GM18507 (cell line): Measurements from ENCODE around the gene PARM1.

Source experiments
- DNase-seq: peaks from one replicate; pipeline ENCODE4 v3.0.0; 2011; ENCODE audit warnings: low read depth; ENCODE audit not compliant: insufficient read length; ENCODE audit errors: extremely low spot score
- FAIRE-seq: peaks from 2 replicates; lab custom pipeline; 2011; peaks lifted over from hg19 to GRCh38; lab: Jason Lieb, UNC

The PARM1 gene

DNA sequence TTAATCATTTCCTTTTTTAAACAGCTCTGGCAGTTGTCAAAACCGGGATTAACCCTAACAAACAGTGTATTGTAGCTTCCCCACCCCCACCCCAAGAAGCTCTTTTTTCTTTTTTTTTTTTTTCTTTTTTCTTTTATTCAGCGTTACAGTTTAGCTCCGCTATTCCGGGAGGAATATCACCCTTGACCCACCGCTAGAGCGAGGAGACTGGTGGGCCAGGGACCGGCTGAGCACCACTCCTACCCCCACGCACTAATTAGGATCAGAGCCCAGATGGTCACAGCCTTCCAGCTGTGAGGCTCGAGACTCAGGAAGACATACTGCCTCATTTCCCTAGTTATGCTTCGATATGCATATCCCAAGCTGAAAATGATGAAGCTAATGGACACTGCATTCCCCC lies 2.0 kb downstream of the PARM1 start:
- DNase-seq, result no peak
- no peak for FAIRE-seq

DNA sequence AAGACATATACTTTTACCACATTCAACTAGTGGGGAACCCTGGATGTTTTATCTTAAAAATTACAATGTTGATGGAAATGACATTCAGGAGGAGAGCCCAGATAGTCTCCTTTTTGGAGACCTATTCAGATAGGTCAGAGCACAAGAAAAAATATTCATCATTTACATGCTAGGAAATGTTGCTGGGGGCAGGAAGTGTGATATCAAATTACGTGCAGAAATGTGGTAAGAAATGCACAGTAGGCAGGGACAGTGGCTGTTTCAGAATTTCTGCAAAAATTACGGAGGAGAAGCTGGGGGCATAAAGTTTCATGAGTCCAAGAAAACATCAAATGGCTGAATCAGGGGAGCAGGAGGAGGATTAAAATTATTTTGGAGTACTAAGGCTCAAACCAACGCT lies 8.2 kb downstream of the PARM1 start:
- no peak for FAIRE-seq
- DNase-seq, result no peak

DNA sequence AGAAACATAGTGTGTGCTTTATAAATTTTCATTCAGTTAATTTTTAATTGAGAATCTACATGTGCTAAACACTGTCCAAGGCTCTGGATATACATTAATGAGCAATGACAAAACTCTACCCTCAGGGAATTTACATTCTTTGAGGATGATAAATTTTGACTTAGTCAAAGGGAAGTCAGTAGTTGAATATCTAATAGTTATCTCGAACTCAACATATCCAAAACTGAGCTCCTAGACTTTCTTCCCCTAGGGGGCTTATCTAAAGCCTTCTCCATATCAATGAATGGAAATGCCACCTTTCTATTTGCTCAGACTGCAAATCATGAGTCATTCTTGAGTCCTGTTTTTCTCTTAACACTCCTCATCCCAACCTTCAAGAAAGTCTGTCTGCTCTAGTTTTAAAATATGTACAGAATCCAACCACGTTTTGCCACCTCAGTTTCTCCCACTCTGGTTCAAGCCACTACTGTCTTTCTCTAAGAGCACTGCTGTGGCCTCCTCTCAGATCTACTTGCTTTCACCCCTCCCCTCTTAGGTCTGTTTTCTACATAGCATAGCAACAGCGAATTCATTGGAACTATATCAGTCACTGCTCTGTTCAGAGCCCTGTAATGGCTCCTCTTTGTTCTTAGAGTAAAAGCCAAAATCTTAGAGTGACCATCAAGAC lies 9.5 kb downstream of the PARM1 start:
- no peak for FAIRE-seq
- DNase-seq, result no peak

DNA sequence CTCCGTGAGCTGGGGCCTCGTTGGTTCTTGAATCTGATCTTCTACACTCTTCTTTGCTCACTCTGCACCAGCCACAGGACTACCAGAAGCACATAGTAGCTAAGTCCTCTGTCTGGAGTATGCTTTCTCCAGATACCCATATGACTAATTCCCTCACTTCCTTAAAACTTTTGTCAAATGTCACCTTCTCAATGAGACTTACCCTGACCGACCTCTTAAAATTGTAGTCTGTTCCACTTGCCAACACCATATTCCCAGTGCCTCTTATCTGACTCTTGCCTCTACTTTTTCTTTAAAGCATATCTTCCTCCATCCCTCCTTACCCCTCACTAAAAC lies 10.0 kb downstream of the PARM1 start:
- DNase-seq (no peak), FAIRE-seq (no peak)

DNA sequence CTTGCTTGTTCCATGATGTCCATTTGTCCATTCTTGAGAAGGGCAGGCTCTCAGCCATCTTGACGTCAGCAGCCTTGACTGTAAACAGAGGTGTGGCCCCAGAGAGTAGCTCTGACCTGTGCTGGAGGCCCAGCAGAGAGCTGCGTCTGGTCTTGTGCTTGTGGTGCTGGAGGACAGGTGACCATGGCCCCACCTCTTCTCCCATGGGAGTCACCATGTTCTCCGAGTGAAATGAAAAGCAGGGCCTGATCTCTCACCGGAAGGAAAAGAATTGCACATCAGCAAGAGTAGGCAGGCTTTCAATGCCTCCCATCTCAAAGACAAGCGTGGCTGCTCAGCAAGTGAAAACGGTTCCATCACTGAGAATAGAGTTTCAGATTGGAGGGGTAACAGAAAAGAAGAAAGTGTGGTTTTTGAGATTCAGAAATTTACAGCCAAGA lies 11.5 kb downstream of the PARM1 start:
- DNase-seq (no peak), FAIRE-seq (peak; percentile 48)

DNA sequence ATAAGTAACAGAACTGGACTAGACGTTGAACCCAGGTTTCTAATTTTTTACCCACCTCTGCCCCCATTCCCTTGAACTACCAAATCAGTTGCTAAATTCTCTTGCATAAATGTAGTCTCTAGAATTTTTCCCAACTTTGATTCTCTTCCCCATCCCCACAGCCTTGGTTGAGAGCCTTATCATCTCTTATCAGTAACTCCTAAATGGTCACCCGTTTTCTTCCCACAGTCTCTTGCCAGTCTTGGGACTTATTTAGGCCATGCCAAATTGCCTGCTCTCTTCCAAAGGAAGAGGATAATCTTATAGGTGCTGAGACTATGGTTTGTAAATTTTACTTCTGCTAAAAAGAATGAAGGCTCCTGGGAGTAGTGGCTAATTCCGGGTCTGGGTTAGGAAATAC lies 13.3 kb downstream of the PARM1 start:
- no peak for DNase-seq
- peak; percentile 42 for FAIRE-seq

DNA sequence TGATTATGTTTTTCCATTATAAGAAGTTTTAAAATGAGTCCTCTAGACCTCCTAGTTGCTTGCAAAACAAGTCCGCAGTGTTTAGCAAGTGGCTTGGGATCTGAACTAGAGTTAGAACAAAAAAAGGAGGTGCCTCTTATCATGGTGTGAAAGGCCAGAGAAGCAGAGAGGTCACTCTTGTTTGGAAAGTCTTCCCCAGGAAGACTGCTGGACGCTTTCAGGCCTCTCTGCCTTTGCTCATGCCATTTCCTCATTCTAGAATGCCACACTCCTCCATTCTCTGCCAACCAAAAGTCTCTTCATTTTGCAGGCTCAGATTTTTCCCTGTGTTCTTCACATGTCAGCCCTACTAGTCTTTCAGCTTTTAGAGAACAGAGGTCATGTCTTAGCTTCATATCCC lies 14.9 kb downstream of the PARM1 start:
- FAIRE-seq (no peak), DNase-seq (no peak)

DNA sequence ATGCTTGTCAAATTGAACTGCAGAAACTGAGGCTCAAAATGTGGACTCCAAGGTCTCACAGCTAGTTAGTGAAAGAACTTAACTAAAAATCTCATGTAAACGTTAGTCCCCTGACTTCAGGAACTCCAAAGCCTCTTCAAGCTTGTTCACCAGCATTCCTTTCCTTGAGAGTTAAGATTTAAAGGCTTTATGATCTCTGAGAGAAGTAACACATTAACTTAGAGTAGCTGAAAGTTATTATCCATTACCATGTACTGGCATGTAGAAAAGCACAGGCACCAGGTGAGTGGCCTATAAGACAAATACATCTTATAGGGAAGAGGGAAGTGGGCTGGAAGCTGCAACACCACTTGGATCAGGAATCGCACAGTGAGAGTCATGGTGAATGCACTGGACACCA lies 15.3 kb downstream of the PARM1 start:
- DNase-seq (no peak), FAIRE-seq (no peak)

DNA sequence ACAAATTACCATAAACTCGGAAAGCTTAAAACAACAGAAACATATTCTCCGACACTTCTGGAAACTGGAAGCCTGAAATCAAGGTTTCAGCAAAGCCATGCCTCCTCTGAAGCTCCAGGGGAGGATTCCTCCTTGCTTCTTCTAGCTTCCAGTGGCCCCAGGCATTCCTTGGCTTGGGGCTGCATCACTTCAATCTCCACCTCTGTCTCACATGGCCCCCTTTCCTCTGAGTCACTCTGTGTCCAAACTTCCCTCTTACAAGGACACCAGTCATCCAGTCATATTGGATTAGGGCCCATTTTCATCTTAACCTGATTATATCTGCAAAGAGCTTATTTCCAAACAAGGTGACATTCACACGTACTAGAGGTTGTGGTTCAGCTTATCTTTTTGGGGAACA lies 17.3 kb downstream of the PARM1 start:
- DNase-seq (no peak), FAIRE-seq (no peak)

DNA sequence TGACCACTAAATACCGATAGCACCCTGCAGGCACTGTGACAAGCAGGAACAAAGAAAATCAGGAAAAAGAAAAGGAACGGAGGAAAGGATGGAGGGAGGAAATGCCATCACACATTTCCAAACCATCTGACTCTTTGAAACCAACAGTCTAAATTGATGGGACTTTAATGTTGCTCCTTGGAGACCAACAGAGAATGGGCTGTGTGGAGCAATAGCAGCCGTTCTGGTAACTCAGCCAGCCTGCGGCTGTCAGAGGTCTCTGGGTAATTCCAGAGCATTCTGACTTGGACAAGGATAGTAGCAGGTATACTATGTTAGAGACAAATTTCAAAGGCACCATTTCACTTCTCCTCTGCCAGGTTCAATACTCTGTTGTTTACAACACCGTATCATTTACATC lies 18.0 kb downstream of the PARM1 start:
- no peak for DNase-seq
- FAIRE-seq, result no peak

DNA sequence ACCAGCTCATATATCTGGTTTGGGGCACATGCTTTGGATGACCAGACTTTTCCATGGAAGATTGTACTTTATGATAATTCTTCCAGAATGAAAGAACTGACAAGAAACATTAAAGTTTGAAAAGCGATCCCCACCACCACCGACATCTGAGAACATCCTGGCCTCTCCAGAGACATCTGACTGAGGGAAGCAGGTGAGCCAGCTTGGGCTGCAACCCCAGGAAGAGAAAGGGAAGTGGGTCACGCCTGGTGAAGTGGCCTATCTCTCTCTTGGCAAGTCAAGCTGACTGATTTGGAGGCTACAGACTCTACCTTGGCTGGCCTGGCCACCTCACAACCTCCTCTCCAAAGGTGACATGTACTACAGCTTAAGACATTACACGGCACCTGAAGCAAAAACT lies 20.7 kb downstream of the PARM1 start:
- no peak for FAIRE-seq

DNA sequence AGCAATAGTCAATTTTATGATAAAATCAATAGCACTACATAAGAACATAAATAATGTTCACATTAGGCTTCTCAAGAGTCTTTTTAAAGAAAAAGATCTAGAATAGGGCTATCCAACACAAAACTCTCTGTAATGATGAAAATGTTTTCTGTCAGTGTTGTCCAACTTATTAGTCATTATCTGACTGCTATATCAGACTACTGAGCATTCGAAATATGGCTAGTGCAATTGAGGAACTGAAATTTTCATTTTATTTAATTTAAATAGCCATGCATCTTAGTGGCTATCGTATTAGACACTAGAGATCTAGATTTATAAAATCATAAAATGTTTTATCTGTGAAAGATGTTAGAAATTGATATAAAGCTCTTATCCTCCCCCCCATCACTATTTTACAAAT lies 26.0 kb downstream of the PARM1 start:
- DNase-seq (no peak), FAIRE-seq (no peak)

More for the DNA sequence above, 20.7 kb downstream of the PARM1 start:
- no peak for DNase-seq

DNA sequence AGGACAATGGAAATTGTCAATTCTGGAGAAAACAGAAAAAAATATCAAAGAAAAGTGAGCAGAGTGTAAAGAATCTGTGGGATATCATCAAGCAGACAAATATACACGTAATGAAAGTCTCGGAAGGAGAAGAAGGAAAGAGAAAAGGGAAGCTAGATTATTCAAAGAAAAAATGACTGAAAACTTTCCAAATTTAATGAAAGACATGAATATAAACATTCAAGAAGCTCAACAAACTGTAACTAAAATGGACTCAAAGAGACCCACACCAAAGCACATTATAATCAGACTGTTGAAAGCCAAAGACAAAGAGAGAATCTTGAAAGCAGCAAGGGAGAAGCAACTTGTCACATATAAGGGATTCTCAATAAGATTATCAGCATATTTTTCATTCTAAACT lies 28.3 kb downstream of the PARM1 start:
- FAIRE-seq (peak; percentile 53), DNase-seq (no peak)

DNA sequence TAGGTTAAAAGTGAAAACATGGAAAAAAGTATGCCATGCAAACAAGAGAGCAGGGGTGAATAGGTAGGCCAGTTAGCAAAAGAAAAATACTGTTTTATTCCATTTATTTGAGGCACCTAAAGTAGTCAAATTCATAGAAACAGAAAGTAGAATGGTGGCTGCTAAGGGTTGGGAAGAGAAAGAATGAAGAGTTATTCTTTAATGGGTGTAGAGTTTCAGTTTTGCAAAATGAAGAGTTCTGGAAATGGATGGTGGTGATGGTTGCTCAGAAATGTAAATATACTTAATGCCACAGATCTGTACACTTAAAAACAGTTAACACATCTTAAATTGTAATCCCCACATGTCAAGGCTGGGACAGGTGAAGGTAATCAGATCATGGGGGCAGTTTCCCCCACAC lies 29.7 kb downstream of the PARM1 start:
- FAIRE-seq, result peak; percentile 72
- DNase-seq, result no peak

DNA sequence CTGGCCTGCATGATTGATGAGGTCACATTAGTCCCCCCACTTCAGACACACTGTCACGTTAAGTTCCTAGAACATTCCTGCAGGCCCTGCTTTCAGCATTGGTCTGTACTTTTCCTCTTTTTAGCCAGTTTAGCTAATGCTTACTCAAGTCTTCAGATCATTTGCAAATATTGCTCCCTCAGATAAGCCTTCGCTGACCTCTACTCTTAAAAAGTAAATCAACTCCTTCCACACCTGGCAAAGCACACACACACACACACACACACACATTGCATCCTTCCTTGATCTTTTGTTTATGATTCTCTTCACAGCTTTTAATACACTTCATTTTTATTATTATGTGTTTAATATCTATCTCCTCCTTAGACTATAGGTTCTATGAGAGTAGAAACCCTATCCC lies 31.4 kb downstream of the PARM1 start:
- no peak for FAIRE-seq
- DNase-seq, result no peak

DNA sequence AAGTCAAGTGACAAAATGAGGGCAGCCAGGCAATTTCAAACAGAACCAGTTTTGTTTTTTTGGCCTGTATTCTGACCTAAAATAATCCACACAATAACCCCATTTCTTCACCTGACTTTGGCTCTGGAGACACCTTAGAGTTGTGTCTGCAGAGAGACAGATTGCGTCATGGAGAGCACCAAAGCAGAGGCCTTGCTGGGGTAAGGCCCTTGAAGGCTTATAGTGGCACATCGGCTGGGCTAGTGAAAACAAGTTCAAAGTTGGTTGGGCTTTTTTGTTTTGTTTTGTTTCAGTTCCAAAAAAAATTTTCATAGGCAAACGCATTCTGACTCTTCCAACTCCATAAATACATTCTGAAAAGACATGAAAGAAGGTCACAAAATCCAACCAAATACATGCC lies 34.4 kb downstream of the PARM1 start:
- DNase-seq (no peak), FAIRE-seq (no peak)

DNA sequence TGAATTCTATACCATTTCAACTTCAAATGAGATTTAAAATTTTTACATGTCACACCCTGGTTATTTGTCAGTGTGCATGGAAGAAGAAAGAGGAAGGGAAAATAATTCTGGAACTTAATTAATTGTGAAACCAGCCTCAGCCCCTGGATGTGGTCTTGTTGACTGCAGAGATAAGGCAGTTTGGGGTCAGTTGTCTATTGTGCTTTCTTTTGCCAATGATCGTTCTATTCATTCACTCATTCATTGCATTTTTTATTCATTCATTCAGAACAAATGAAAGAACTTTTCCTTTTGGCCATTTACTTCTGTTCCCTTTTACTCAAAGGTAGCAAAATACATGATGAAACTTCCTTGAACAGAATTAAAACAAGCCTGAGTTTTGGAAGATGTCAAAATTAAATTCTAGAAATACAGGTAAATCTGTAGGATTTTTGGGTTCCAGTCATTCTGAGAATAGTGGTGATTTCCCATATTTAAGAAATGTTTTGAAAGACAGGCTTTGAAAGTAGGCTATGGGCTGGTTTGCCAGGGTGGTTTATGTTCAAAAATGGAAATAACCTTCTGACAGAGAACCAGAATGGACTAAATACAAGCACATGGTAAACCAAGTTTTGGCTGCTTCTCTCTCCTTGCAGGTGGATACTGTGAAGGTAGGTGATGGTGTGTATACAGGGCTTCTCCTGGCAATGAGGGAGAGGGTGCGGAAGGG lies 35.7 kb downstream of the PARM1 start:
- FAIRE-seq (peak; percentile 81), DNase-seq (no peak)

DNA sequence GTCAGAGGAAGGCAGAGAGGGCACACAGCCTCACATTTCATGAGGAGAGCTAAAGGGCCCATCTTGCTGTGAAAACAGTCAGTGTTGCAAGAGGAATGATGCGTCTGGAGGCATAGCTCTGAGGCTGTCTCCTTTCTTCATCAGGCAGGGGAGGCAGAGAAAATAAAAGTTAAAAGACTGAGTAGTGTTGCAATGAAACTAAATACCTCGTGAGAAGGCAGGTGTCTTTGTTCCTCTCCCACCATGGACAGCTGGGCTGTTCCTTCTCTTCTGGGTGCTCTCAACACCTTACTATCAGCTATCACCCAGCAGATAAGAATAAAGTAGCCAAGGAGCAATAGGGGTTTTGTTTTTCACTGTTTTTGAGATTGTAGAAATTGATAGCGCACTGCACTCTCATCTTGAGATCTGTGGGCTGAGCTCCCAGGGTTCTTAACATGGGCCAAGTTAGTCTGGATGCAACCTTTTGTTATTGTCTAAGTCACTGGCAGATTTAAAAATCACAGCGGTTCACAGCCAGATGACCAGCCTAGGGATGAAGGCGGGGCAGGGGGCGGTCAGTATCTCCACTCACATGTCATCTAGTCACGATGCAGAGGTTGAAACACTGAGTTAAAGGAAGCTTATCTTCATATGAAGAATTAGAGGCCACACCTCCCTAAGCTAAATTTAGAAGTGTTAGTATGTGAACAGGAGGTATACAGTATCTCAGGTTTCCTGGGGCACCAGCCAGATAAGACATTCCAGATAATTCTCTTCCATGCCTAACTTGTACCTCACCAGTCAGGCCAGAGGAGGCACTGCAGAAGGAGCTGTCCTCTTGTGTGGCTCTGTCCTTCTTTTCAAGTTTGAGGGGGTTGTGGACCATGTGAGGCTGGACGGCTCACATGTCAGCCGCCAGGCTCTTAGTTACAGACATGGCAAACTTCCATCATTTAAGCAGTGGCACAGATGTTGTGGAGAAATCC lies 36.9 kb downstream of the PARM1 start:
- FAIRE-seq (no peak), DNase-seq (no peak)

DNA sequence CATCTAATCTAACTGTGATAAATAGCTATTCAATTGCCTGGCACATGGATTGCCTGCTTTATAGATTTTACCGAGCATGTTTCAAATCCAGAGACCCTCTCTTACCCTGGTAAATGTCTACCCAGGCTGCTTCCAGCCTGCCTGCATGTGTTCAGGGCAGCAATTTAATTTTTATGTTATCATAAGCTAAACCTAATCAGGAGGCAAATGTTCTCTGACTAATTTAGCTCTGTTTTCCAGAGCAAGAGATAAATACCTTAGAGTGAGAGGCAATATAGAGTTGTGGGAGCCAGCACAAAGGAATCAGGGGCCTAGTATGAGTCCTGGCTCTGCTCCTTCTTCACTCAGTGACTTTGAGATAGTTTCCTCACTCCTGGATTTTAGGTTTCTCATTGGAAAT lies 37.7 kb downstream of the PARM1 start:
- FAIRE-seq, result no peak
- no peak for DNase-seq

DNA sequence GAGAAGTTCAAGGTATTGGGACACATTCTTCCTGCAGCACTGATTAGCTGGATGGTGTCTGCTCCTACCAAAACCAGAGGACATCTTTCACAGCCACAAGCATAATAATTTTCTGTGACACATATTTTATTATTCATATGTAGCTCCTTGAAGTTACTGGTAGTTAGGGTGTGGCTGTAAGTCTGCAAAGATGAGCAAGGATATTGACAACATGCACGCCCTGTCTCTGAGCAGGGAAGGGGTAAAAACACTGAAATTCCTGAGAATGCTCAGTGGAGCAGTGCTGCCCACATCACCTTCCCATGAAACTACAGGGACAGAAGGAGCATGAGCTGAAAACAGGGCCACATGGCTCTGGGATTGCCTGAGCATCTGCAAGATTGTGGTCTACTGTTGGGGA lies 38.9 kb downstream of the PARM1 start:
- FAIRE-seq, result no peak
- no peak for DNase-seq
